GM18951 (cell line): ENCODE data around the gene MAP6.

Experiments used
- POLR2A ChIP-seq: IDR thresholded peaks from 4 replicates; pipeline ENCODE4 v1.6.1; 2011; ENCODE audit warnings: mild to moderate bottlenecking; ENCODE audit not compliant: insufficient read length, insufficient read depth; ENCODE audit errors: extremely low read depth
- in situ Hi-C: fragments of 300-500 bp; cut with MboI; formaldehyde crosslinking; loops from one replicate; pipeline ENCODE4 v1.12.0; 2022; ENCODE audit warnings: low sequenced_read_pairs, mixed read lengths, inconsistent platforms; ENCODE audit not compliant: unreplicated experiment

The MAP6 gene

DNA sequence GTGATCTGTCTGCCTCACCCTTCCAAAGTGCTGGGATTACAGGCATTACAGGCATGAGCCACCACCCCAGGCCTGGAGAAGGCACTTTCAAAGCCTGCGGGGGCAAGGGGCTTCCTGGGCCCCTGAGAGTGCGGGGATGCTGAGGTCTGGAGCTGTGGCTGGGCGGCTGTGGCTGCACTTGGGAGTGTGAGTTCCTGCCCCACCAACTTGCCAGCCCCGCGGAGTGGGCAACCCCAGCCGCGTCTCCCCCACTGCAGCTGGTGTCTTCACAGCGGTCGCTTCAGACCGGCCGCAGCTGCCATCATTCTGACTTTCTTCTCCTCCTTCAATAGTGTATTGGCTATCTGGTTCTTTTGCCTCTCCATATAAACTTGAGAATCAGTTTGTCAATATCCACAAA lies 10.7 kb upstream of the MAP6 start:
- in situ Hi-C loops, result no loop called here
- TF ChIP-seq POLR2A, result no peak

DNA sequence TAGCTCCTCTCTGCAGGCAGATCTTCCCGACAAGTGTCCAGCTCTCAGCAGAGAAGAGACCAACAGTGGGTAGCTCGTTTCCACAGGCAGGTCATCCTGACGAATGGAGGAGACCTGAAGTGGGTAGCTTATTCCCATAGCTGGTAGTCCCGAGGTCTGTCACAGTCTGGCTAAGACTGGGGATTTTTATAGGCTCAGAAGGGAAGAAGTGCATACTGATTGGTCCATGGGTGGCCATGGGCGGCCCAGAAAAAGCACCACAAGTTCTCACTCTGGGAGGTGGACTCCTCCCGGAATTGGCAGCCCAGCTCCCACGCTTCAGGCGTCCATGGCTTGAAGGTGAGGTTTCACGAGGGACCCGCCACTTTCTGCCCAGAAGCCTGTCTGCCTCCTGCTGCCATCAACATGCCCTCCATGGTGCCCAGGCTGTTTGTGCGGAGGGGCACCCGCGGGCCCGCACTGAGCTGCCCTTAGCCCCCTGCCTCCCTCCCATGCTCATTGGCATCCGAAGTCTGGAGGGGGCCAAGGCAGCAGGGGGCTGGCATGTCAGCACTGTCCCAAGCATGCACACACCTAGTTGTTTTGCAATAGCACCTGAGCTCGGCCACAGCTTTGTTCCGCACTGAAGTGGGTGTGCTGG lies 9.9 kb upstream of the MAP6 start:
- TF ChIP-seq POLR2A, result no peak
- in situ Hi-C loops, result no loop called here

DNA sequence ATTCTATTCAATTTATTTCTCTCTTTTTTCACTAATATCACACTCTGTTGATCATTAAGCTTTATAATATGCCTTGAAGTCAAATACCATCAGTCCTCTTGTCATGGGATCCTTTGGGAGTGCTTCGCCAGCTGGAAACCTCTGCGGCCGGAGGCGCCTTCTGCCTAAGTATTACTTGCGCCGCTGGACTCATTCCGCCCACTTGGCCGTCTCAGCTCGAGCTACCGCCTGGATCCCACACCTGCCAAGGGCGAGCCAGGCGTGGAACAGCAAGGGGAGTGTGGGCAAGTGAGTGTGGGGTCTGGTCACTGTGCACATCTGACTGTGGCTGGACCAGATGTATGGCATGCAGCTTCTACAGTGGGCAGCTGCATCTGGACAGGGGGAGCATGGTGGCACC lies 9.1 kb upstream of the MAP6 start:
- in situ Hi-C loops, result no loop called here
- TF ChIP-seq POLR2A, result no peak

DNA sequence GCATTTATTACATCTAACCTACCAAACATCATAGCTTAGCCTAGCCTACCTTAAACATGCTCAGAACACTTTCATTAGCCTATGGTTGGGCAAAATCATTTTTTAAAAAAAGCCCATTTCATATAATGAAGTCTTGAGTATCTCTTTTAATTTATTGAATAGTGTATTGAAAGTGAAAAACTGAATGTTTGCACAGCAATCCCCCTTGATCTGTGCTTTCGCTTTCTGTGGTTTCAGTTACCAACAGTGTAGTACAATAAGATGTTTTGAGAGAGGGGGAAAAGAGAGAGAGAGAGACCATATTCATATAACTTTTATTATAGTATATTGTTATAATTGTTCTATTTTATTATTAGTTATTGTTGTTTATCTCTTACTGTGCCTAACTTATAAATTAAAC lies 8.4 kb upstream of the MAP6 start:
- no peak for TF ChIP-seq POLR2A
- in situ Hi-C loops, result no loop called here

DNA sequence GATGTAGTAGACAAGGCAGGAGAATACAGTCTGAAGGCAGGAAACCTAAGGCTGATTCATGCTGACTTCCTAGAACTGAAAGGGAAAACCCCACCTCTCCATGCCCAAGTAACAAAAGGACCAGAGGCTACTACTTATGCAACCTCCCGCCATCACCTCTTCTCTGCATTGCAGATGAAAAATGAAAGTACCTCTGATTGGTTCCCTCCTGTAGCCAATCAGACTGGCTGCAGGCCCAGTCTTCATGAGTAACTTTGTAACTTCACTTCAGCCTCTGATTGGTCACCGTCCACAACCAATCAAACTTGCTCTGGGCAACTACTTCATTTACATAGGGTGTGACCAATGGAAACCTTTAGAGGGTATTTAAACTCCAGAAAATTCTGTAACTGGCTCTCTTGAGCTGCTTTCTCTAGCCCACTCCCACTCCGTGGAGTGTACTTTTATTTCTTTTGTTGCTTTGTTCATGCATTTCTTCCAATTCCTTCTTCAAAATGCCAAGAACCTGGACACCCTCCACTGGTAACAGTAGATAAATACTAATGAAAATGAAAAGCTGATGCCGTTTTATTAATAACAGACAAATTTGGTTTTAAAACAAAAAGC lies 5.2 kb upstream of the MAP6 start:
- in situ Hi-C loops, result no loop called here
- no peak for TF ChIP-seq POLR2A

DNA sequence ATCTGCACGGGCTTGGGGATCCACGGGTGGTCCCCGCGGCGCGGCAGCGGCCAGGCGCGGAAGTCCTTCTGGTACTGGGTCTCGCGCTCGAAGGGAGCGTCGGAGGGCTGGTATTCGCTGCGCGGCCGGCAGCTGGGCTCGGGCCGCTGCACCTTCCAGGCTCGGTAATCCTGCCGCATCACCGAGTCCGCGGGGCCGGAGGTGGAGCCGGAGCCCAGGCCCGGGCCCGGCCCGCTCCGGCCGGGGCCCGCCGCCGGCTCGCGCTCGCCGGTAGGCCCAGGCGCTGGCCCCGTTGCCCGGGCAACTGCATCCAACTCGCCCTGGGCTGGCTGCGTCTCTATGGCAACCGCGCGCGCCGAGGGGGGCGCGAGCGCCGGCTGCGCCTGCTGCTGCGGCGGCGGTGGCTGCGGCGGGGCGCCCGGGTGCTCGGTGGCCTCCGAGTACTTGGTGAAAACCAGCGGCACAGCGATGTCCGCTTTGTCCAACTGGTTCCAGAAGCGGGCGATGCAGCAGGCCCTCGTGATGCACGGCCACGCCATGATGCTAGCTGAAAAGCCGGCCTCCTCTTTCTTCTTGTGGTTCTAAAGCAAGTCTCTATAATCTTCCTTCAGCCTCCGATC lies 897 bp downstream of the MAP6 start:
- in situ Hi-C loops, result no loop called here
- TF ChIP-seq POLR2A, result no peak

DNA sequence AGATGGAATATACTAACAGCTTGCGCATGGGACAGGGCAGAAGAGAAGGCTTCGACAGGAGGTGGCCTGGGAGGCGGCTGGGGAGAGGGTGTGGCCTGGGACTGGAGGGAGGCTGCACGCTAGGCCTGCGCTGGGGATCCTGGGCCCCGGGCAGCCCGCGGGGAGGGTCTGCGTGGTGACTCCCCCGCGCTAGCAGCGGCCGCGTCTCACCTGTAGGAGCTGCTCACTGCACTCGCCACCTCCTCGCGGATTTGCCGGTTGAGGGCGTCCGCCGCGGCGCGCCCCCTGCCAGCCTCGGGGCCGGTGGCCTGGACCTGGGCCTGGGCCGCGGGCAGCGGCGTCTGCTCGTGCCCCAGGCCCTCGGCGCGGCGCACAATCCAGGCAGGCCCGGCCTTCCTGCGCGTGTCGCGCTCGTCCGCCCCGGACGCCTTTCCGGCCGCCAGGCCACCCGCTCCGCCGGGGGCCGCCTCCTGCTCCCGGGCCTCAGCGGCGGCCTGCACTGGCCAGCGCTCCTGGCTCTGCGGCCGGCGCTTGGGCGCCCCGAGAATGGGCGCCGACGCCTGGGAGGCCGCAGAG lies 1.5 kb downstream of the MAP6 start:
- no peak for TF ChIP-seq POLR2A
- in situ Hi-C loops, result no loop called here

DNA sequence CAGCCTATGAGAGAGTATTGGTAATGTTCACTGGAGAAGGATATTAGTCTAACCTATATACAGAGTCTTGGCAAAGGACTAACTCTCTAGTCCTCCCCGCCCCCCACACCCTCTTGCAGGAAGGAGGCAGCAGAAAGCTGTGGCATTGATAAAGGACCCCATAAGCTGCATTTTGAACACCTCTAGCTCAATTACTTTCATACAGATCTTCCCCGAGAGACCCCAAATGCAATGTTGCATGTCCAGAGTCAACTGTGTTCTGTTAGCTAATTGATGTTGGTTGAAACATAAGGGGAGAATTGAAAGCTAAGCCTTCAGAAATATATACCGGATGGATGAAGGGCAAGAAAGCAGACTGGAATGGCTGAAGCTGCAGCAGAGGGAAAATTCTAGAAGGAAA lies 2.8 kb downstream of the MAP6 start:
- no peak for TF ChIP-seq POLR2A
- in situ Hi-C loops, result no loop called here

DNA sequence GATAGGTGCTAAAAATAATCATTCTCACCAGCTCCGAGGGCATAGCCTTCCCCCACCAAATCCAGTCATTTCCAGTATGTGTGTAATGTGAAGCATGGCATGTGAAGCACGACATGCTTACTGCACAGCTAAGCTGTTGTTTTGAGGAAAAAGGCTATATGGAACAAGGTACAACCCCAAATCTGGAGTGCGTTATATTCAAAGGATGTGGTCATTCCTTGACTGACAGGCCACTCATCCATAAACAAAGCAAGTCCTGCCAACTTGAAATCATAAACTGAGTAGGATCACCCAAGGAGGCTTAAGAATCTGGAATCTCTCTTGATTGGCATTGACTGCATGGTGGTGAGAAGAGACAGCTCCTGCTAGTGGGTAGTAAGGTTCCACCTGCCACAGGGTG lies 3.7 kb downstream of the MAP6 start:
- in situ Hi-C loops, result no loop called here
- no peak for TF ChIP-seq POLR2A

DNA sequence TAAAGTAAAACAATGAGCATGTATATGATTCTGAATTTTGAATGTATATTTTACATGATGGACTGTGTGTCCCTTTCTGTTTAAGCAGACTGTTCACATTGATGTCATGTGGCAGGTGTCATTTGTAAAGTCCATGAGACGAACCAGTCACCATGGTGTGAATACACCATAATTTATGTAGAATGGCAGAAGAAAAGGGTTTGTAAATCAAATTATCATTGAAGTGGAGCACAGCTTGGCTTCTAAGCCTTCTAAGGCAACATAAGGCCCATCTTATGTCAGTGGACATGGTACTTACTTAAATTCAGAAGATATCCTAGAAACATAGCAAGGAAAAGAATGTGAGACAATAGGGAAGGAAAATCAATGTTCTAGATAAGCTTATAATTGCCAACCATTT lies 4.4 kb downstream of the MAP6 start:
- TF ChIP-seq POLR2A, result no peak
- in situ Hi-C loops, result no loop called here

DNA sequence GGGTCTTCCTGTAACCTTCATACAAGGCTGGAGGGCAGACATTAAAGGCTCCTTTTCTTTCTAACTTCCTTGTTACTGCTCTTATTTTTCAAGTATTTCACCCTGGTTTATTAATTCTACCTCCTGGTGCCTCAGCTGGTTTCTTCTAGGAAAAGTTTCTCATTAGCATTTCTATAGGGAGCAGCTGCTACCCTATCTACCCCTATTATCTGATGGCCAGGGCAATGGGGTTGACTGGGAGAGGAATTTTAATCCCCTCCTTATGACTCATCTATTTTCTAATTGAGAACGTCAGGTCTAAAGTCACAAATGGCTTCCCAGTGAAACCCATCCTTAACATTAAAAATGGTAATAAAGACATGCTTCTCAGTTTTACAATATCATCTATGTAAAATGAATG lies 5.0 kb downstream of the MAP6 start:
- in situ Hi-C loops, result no loop called here
- TF ChIP-seq POLR2A, result no peak

DNA sequence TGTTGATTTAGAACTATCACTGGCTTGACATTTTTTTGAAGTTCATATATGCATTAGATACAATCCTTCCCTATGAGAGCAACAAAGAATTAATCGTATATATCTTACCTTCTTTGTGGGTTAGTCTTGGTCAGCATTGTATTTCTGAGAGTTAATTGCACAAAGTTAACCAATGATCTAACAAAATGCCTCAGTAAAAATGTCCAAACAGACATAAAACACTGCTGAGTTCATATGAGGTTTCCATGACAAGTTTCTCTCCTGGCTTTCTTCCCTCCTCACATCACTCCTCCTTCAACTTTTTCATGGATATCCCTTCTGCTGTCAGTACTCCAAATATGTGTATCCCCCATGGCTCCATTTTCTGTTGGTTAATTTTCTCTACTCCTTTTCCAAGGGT lies 9.0 kb downstream of the MAP6 start:
- no peak for TF ChIP-seq POLR2A
- in situ Hi-C loops, result no loop called here

DNA sequence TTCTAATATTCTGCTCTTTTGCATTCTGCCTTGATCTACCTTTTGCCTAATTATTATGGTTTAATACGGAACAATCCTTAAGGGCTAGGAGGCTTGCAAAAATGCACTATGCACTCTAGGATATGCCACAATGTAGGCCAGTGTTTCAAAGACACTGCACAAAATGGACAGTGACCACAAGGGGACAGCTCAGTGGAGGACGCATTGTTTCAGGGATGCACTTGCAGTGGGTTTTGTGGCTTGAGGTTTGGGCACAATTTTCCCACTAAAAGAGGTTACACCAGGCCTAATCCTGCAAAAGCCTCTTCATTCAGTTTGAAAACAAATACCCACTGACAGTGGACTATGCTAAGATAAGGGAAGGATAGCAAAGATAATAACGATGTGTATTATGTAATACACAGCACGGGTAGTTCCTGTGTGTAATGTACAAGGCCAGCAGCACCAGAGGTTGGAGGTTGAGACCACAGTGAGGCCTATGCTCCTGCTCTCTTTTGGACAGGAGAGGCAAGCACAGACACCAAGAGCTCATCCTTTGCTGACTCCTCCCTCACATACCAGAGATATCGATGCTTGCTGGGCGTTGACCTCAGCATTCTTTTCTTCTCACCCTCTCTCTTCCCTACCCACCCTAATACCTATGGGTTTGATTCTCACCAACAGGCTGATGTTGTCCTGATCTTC lies 12.7 kb downstream of the MAP6 start:
- no peak for TF ChIP-seq POLR2A
- in situ Hi-C loops, result no loop called here
